Fibroblast of mammary gland (primary cell): ENCODE results near the gene PLEKHA5.
"Not testable (repeated sequence)": the region's sequence is repeated elsewhere in the genome, so short reads cannot be mapped to it uniquely, and the experiment has no call there.

Experiments
- DNase-seq: peaks from one replicate; pipeline ENCODE4 v3.0.0-alpha.2; 2010; ENCODE audit warnings: low read depth
- H3K4me3 ChIP-seq: 2 replicates; pipeline ENCODE4 v1.5.1; 2011; ENCODE audit warnings: low read depth, mild to moderate bottlenecking, low read length, moderate library complexity; ENCODE audit not compliant: control insufficient read depth
- CTCF ChIP-seq: conservative IDR thresholded peaks from 2 replicates; pipeline ENCODE4 v1.5.1; 2011; ENCODE audit warnings: low read depth, low read length, inconsistent platforms; ENCODE audit not compliant: control insufficient read depth, insufficient read depth

Gene PLEKHA5

DNA sequence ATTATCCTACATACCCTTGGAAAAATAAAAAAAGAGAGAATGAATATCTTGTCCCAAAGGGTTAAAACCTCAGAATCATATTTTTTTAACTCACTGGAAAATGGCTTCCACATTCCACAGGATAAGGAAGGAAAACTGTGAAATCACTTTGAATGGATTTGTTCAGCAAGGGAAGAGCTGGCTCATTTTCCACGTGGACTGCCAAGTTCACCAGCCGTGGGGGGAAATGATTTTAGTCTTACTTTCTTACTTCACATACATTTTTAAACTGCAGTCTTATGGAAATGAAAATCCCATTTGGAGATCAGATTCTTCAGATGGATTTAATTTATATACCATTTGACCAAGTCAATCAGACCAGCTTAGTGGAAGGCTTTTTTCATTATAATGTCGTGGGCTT lies 279.8 kb downstream of the PLEKHA5 start:
- TF ChIP-seq CTCF, result no peak
- DNase-seq, result no peak
- H3K4me3 ChIP-seq, result no peak overlapping the region

- DNase-seq, result no peak
- no peak for TF ChIP-seq CTCF
Observed at GRCh38 chr12:19410211-19410610, 280.7 kb downstream of the PLEKHA5 start.

GRCh38 chr12:19410629-19411185 lies 281.2 kb downstream of the PLEKHA5 start:
- H3K4me3 ChIP-seq, result no peak overlapping the region
- TF ChIP-seq CTCF, result no peak
- DNase-seq, result no peak

More at GRCh38 chr12:19410211-19410610, 280.7 kb downstream of the PLEKHA5 start:
- H3K4me3 ChIP-seq, result no peak overlapping the region

DNA sequence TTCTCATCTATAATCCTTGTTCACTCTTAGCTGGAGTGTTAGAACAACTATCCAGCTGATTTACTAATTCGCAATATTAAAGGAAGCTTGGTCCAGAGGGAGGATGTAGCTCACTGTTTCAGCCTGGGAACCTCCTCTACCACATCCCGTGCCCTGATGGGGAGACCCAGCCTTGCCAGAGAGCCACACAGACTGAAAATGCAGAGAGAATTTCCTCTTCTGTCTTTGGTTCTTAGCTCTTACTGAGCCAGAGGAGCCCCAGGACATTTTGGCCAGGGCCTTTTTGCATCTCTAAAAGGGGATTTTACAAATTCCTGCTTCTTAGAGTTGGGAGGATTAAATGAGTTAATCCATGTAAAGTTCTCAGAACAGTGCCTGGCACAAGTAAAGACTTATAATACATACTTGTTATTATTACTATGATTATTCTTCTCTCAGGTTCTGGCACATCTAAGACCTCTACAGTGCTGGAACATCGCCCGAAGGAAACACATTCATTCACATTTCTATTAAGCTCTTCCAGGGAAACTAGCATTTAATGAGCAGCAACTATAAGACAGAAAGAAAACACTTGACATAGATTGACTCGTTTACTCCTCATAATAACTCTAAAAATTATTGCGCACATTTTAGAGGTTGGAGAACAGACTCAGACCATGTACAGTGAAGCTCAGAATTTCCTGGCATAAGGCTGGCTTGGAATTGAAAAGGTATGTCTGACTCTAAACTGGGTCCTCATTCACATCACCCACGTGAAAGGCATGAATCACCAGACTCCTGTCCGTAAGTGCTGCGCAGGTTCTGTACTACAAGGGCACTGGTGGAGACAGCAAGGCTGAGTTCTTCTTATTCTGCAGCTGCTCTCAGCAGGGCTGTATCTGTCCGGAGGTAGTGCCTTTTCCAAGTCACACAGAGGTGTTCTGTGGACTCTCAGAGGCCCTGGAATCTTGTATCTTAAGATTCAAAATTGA lies 282.0 kb downstream of the PLEKHA5 start:
- H3K4me3 ChIP-seq, result no peak overlapping the region
- DNase-seq, result peak; percentile 33
- no peak for TF ChIP-seq CTCF

- TF ChIP-seq CTCF, result no peak
- DNase-seq, result no peak
- H3K4me3 ChIP-seq, result peak overlapping the region; percentile 1
Observed at GRCh38 chr12:19412844-19413243, 283.3 kb downstream of the PLEKHA5 start.

DNA sequence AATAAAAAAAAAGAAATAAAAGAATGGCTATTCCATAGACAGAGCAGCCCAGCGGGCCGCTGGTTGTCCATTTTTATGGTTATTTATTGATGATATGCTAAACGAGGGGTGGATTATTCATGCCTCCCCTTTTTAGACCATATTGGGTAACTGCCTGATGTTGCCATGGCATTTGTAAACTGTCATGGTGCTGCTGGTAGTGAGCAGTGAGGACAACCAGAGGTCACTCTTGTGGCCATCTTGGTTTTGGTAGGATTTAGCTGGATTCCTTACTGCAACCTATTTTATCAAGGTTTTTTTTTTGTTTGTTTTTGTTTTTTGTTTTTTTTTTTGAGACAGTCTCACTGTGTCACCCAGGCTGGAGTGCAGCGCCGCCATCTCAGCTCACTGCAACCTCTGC lies 284.0 kb downstream of the PLEKHA5 start:
- DNase-seq, H3K4me3 ChIP-seq: not testable (repeated sequence)

GRCh38 chr12:19415563-19415962 lies 286.0 kb downstream of the PLEKHA5 start:
- DNase-seq, result no peak
- TF ChIP-seq CTCF, result no peak
- H3K4me3 ChIP-seq, result no peak overlapping the region
